Lower leg skin (tissue), 4 donors: ENCODE results near the gene LCE6A. TPM values are rescaled to one million over a fixed set of nuclear protein-coding genes. Genes with fewer than 3 reads are reported as not detected.

Source experiments
- DNase-seq, 2 donors: peaks; one replicate each; pipeline ENCODE4 v3.0.0-alpha.2; 2019; ENCODE audit warnings: low spot score in 2 of 2
- H3K4me3 ChIP-seq: fragments of 200-600 bp; sonication (generic); 2 replicates; pipeline ENCODE4 v1.5.1; 2017; ENCODE audit warnings: mild to moderate bottlenecking, low read depth; ENCODE audit not compliant: poor library complexity, severe bottlenecking
- CTCF ChIP-seq, 3 donors: fragments of 450-650 bp; IDR thresholded peaks; one replicate each; pipeline ENCODE4 v1.5.1; 2016; ENCODE audit warnings: antibody characterized with exemption in 3 of 3, mild to moderate bottlenecking in 3 of 3, moderate library complexity in 2 of 3
- POLR2A ChIP-seq, 2 donors: fragments of 450-650 bp; IDR thresholded peaks; one replicate each; pipeline ENCODE4 v1.6.1; 2016 to 2017; ENCODE audit warnings: antibody characterized with exemption in 2 of 2, mild to moderate bottlenecking in 1 of 2, moderate library complexity in 1 of 2
- WGBS, 2 donors: methylation state at CpG; one replicate each; pipeline ENCODE4 v1.1.5; 2018; 5-methylcytosine and 5-hydroxymethylcytosine counted together
- intact Hi-C: fragments of 100-400 bp; cut with DNase I; formaldehyde crosslinking; loops from one replicate; pipeline ENCODE4 v1.15.0; 2023; ENCODE audit warnings: low total_unique reads
- total RNA-seq, 4 donors: library from RNA; depleted of rRNA; stranded (reverse); fragments of >200 nt; gene quantifications; one replicate each; pipeline ENCODE4 v1.1.0, GENCODE V29; 2016

LCE6A gene
- total RNA-seq, 4 donors from 2014 or later, result 60.9 to 207 (median 107) TPM

- TF ChIP-seq CTCF (IDR thresholded peaks at IDR 0.05), result no peak
- no peak for TF ChIP-seq POLR2A (IDR thresholded peaks at IDR 0.05)
- intact Hi-C loops, result no loop called here
- 82 to 90% methylated on average over 2 of the region's 2 CpGs for WGBS, 2 donors
- H3K4me3 ChIP-seq, result no peak overlapping the region
- no peak for DNase-seq
Measured at GRCh38 chr1:152866321-152866720, 23.7 kb downstream of the LCE6A start.

GRCh38 chr1:152869808-152870419 lies 27.3 kb downstream of the LCE6A start:
- intact Hi-C loops, result loop anchor here (5.0 to 10.0 kb wide), 2 partner anchors 55 to 322 kb away; no protein-coding TSS in a partner anchor
- WGBS, 2 donors, result 34% methylated on average over 9 of the region's 9 CpGs
- no peak overlapping the region for H3K4me3 ChIP-seq
- peak in 1 of 2 donors; percentile 60 for DNase-seq
- TF ChIP-seq POLR2A (IDR thresholded peaks at IDR 0.05), result no peak
- TF ChIP-seq CTCF (IDR thresholded peaks at IDR 0.05), result no peak

GRCh38 chr1:152870831-152871730 lies 28.4 kb downstream of the LCE6A start:
- intact Hi-C loops, result loop anchor here (5.0 to 10.0 kb wide), 2 partner anchors 54 to 321 kb away; no protein-coding TSS in a partner anchor
- no peak overlapping the region for H3K4me3 ChIP-seq
- no peak for DNase-seq
- no peak for TF ChIP-seq POLR2A (IDR thresholded peaks at IDR 0.05)
- WGBS, 2 donors, result 39 to 42% methylated on average over 17 of the region's 17 CpGs

GRCh38 chr1:152871731-152872126 lies 29.1 kb downstream of the LCE6A start:
- intact Hi-C loops, result loop anchor here (5.0 to 10.0 kb wide), 2 partner anchors 53 to 321 kb away; no protein-coding TSS in a partner anchor
- no peak overlapping the region for H3K4me3 ChIP-seq
- 86 to 92% methylated on average over 6 of the region's 6 CpGs for WGBS, 2 donors
- TF ChIP-seq CTCF (IDR thresholded peaks at IDR 0.05) (no peak), POLR2A (IDR thresholded peaks at IDR 0.05) (no peak)
- DNase-seq, result no peak

GRCh38 chr1:152873495-152873894 lies 30.8 kb downstream of the LCE6A start:
- H3K4me3 ChIP-seq, result no peak overlapping the region
- TF ChIP-seq POLR2A (IDR thresholded peaks at IDR 0.05) (no peak), CTCF (IDR thresholded peaks at IDR 0.05) (no peak)
- no peak for DNase-seq
- intact Hi-C loops, result loop anchor here (5.0 to 10.0 kb wide), 2 partner anchors 51 to 319 kb away; no protein-coding TSS in a partner anchor

- TF ChIP-seq POLR2A (IDR thresholded peaks at IDR 0.05) (no peak), CTCF (IDR thresholded peaks at IDR 0.05) (no peak)
- WGBS, 2 donors, result 93 to 95% methylated on average over 1 of the region's 1 CpG
- intact Hi-C loops, result loop anchor here (10.0 kb wide), 1 partner anchor 48 kb away; no protein-coding TSS in a partner anchor
- no peak for DNase-seq
- H3K4me3 ChIP-seq, result no peak overlapping the region
Measured at GRCh38 chr1:152876827-152877226, 34.2 kb downstream of the LCE6A start.
